Keratinocyte (primary cell): Measurements from ENCODE around the gene TPM1.

Experiments used
- EZH2 ChIP-seq: IDR thresholded peaks from one replicate; pipeline ENCODE4 v1.6.1; 2012; ENCODE audit warnings: inconsistent platforms, mild to moderate bottlenecking, low read length, moderate library complexity
- TF ChIP-seq, protein P1 (sequence below), 3 experiments: IDR thresholded peaks in 1 of 3; conservative IDR thresholded peaks in 1 of 3; optimal IDR thresholded peaks in 1 of 3; 2 replicates in 2 of 3; 3 replicates in 1 of 3; pipeline versions ENCODE3 to v1.5.1; 2011; ENCODE audit warnings: low read length in 3 of 3, mild to moderate bottlenecking in 3 of 3, moderate library complexity in 2 of 3, control low read depth in 1 of 3, inconsistent platforms in 1 of 3; ENCODE audit not compliant: insufficient read depth in 2 of 3; ENCODE audit errors: extremely low read depth in 1 of 3

DNA sequence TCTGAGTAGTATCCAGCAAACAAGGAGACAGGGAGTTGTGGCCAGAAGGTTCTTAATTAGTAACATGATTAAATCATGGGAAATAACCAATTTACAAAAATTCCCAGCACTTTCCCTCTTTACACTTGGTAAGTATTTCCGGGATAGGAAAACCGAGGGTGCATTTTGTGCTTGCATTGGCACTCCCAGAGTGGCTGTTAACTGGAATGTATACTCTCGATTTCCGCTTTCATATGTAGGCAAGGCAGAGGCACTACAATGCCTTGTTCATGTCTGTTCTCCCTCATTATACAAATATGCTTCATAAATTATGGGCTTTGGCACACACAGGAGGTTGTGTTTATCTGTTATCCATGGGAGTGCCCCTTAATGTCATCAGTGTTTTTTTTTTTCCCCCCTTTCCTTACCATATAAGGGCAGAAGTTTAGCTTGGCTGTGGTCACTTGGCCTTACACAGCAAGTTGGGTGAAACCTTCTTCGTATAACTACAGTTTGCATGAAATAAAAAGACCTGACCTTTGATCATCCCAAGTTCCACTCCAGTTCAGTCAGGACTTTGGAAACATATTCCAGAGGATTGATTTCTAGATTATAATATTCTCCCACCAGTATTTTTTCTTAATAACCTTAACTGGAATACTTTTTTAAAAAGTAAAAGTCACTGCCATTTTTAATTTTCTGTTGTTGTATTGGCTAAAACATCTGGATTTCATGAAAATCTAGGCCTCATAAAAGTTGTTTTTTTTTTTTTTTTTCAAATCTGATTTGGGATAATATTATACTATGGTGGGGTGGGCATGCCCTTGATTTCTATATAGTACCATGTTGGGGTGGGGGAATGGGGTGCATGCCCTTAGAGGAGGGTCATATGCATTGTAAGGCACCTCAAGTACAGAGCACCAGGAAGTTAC is 8.9 kb downstream of the TPM1 start:
- TF ChIP-seq, protein P1, sequence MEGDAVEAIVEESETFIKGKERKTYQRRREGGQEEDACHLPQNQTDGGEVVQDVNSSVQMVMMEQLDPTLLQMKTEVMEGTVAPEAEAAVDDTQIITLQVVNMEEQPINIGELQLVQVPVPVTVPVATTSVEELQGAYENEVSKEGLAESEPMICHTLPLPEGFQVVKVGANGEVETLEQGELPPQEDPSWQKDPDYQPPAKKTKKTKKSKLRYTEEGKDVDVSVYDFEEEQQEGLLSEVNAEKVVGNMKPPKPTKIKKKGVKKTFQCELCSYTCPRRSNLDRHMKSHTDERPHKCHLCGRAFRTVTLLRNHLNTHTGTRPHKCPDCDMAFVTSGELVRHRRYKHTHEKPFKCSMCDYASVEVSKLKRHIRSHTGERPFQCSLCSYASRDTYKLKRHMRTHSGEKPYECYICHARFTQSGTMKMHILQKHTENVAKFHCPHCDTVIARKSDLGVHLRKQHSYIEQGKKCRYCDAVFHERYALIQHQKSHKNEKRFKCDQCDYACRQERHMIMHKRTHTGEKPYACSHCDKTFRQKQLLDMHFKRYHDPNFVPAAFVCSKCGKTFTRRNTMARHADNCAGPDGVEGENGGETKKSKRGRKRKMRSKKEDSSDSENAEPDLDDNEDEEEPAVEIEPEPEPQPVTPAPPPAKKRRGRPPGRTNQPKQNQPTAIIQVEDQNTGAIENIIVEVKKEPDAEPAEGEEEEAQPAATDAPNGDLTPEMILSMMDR (optimal IDR thresholded peaks at IDR 0.05 in 1 of 3, IDR thresholded peaks at IDR 0.05 in 1 of 3, conservative IDR thresholded peaks at IDR 0.05 in 1 of 3; ENCODE audit: extremely low read depth in 1 of 3, insufficient read depth in 2 of 3, low read length in 3 of 3), result no peak
- no peak for TF ChIP-seq EZH2
